GM06990 (cell line): ENCODE results near the gene EPB41L4A.

Experiments
- DNase-seq: peaks from one replicate; pipeline ENCODE4 v3.0.0-alpha.2; 2011; ENCODE audit not compliant: insufficient read length; ENCODE audit errors: extremely low read depth
- H3K27me3 ChIP-seq: replicated peaks from 2 replicates; pipeline ENCODE4 v1.6.0; 2011; ENCODE audit warnings: low read length; ENCODE audit not compliant: control insufficient read depth, insufficient read depth
- H3K36me3 ChIP-seq: 2 replicates; pipeline ENCODE4 v1.5.1; 2011; ENCODE audit warnings: low read length; ENCODE audit not compliant: control insufficient read depth, insufficient read depth
- H3K4me3 ChIP-seq: replicated peaks from 2 replicates; pipeline ENCODE4 v1.5.1; 2011; ENCODE audit warnings: low read depth, mild to moderate bottlenecking, control low read depth, low read length
- TF ChIP-seq, protein P1 (sequence below): IDR thresholded peaks from 2 replicates; pipeline ENCODE4 v1.5.1; 2011; ENCODE audit warnings: low read length, control low read depth, mild to moderate bottlenecking, inconsistent platforms; ENCODE audit not compliant: insufficient read depth, poor library complexity, severe bottlenecking

EPB41L4A gene

DNA sequence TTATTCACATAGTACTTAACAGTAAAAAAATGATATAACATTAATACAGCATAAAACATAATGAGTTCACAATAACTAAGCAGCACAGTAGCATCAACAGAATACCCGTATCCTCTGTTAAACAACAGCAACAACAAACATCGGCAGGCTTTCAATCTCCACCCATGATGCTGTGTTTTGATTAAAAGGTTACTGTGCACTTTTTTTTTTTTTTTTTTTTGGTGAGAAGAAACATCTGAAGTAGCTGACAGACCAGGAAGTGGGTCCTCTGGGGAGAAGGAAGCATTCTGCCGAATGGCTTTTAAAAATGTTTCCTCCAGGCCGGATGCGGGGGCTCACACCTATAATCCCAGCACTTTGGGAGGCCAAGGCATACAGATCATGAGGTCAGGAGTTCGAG is 282.3 kb downstream of the EPB41L4A start:
- TF ChIP-seq, protein P1, sequence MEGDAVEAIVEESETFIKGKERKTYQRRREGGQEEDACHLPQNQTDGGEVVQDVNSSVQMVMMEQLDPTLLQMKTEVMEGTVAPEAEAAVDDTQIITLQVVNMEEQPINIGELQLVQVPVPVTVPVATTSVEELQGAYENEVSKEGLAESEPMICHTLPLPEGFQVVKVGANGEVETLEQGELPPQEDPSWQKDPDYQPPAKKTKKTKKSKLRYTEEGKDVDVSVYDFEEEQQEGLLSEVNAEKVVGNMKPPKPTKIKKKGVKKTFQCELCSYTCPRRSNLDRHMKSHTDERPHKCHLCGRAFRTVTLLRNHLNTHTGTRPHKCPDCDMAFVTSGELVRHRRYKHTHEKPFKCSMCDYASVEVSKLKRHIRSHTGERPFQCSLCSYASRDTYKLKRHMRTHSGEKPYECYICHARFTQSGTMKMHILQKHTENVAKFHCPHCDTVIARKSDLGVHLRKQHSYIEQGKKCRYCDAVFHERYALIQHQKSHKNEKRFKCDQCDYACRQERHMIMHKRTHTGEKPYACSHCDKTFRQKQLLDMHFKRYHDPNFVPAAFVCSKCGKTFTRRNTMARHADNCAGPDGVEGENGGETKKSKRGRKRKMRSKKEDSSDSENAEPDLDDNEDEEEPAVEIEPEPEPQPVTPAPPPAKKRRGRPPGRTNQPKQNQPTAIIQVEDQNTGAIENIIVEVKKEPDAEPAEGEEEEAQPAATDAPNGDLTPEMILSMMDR, result no peak
- H3K4me3 ChIP-seq, result no peak overlapping the region
- H3K36me3 ChIP-seq, result no peaks in the 10 kb centered on the region
- H3K27me3 ChIP-seq, result no peaks in the 10 kb centered on the region
- DNase-seq, result no peak

- DNase-seq, result no peak
- Histone ChIP-seq H3K27me3 (no peaks in the 10 kb centered on the region), H3K4me3 (no peak overlapping the region), H3K36me3 (no peaks in the 10 kb centered on the region)
- TF ChIP-seq, protein P1, result no peak
Observed at GRCh38 chr5:112127861-112128260, 291.2 kb downstream of the EPB41L4A start.

DNA sequence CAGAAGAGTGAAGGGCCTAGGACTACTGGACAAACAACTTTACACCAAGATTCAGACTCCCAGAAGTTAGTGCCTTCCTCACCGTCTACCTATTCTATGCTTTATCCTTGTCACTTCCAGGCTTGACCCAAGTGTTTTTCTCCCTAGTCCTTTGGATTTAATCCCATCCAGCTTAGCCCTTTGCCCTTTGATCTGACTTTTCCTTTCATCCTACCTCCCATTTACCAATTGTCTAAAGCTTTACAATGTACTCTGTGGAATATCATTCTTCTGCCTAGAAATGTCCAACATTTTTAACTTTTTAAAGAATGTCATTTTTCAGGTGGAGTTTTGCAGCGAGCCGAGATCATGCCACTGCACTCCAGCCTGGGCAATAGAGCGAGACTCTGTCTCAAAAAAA is 292.1 kb downstream of the EPB41L4A start:
- no peak overlapping the region for H3K4me3 ChIP-seq
- no peaks in the 10 kb centered on the region for H3K36me3 ChIP-seq
- DNase-seq, result no peak
- TF ChIP-seq, protein P1, result no peak
- no peaks in the 10 kb centered on the region for H3K27me3 ChIP-seq

GRCh38 chr5:112125903-112126302 is 293.2 kb downstream of the EPB41L4A start:
- Histone ChIP-seq H3K36me3 (no peaks in the 10 kb centered on the region), H3K27me3 (no peaks in the 10 kb centered on the region), H3K4me3 (no peak overlapping the region)
- no peak for DNase-seq
- TF ChIP-seq, protein P1, result no peak

DNA sequence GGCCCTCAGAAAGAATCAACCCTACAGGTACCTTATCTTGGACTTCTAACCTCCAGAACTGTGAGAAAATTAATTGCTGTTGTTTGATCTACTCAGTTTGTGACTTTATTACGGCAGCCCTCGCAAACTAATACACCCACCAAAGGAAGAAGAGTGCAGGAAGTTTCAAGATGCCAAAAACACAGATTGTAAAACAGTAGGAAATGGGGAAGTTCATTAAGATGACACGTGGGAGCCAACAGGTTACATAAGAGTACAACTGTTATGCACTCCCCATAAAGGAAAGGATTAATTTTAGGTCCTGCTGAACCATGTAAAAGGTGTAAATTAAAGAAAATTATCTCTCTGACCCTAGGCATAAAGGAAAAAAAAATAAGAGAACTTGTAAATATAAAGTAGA is 294.3 kb downstream of the EPB41L4A start:
- no peaks in the 10 kb centered on the region for H3K36me3 ChIP-seq
- no peaks in the 10 kb centered on the region for H3K27me3 ChIP-seq
- DNase-seq, result no peak
- no peak overlapping the region for H3K4me3 ChIP-seq
- TF ChIP-seq, protein P1, result no peak

DNA sequence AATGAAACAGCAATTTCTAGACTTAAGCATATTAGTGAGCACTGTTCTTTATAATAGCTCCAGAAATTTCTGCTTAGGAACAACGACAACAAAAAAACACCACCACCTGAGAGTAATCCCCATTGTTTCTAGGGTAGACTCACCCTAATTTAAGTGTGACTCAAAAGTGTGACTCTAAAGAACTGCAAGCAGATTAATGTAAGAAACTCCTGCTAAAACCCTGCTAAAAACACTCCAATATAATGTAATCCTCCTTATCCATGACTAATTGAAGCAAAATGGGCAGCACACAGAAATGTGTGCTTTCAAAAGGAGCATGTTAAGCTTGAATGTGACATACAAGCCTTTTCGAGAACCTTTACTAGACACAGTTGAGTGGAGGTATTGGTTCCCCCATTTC is 296.0 kb downstream of the EPB41L4A start:
- Histone ChIP-seq H3K36me3 (no peaks in the 10 kb centered on the region), H3K27me3 (no peaks in the 10 kb centered on the region), H3K4me3 (no peak overlapping the region)
- TF ChIP-seq, protein P1, result no peak
- DNase-seq, result no peak
